K562 (cell line): ENCODE data around the gene NT5C. TPM values are rescaled to one million over a fixed set of nuclear protein-coding genes. Genes with fewer than 3 reads are reported as not detected.

ENCODE experiments used
- ATF3 ChIP-seq, 2 experiments: fragments of 450-650 bp in 1 of 2; sonication (generic) in 1 of 2; formaldehyde crosslinking in 1 of 2; IDR thresholded peaks in 1 of 2; conservative IDR thresholded peaks in 1 of 2; 2 replicates each; pipeline versions ENCODE4 v1.6.1 to v1.8.1; 2016 to 2023; ENCODE audit warnings: mild to moderate bottlenecking in 2 of 2, moderate library complexity in 2 of 2, inconsistent platforms in 1 of 2, missing genetic modification reagents in 1 of 2
- BACH1 ChIP-seq: fragments of 200-800 bp; sonication (Bioruptor generic); IDR thresholded peaks from 2 replicates; pipeline ENCODE4 v1.6.1; 2016; ENCODE audit warnings: missing genetic modification characterization, missing compliant biosample characterization
- BCL6 ChIP-seq: fragments of 250-450 bp; sonication (Bioruptor Pico); IDR thresholded peaks from 2 replicates; pipeline ENCODE4 v1.4.0; 2020
- BCOR ChIP-seq: fragments of 450-650 bp; IDR thresholded peaks from 2 replicates; pipeline ENCODE4 v1.6.1; 2016
- CCNT2 ChIP-seq: IDR thresholded peaks from 2 replicates; pipeline ENCODE4 v1.6.1; 2011; ENCODE audit warnings: borderline replicate concordance, low read depth, mild to moderate bottlenecking, moderate library complexity, mixed read lengths, low read length; ENCODE audit not compliant: insufficient read length; ENCODE audit errors: extremely low read depth
- HNRNPL ChIP-seq: fragments of 200-400 bp; formaldehyde crosslinking; IDR thresholded peaks from 2 replicates; pipeline ENCODE4 v1.6.1; 2017; ENCODE audit warnings: low read depth, mild to moderate bottlenecking, low read length
- JUND ChIP-seq, 2 experiments: IDR thresholded peaks; 2 replicates in 1 of 2; 3 replicates in 1 of 2; pipeline ENCODE4 v1.6.1; 2011; ENCODE audit warnings: borderline replicate concordance in 2 of 2, low read depth in 2 of 2, low read length in 2 of 2, improper control_type of control experiment in 1 of 2, missing biosample characterization in 1 of 2, missing genetic modification characterization in 1 of 2, missing genetic modification reagents in 1 of 2
- MECOM ChIP-seq: fragments of 250-450 bp; sonication (Bioruptor Pico); IDR thresholded peaks from 2 replicates; pipeline ENCODE4 v1.8.0; 2022; ENCODE audit warnings: inconsistent platforms
- MTA2 ChIP-seq: fragments of 450-650 bp; IDR thresholded peaks from 2 replicates; pipeline ENCODE4 v1.6.1; 2016; ENCODE audit warnings: low read depth
- NONO ChIP-seq, 2 experiments: fragments of 200-400 bp in 1 of 2; fragments of 450-650 bp in 1 of 2; formaldehyde crosslinking in 1 of 2; IDR thresholded peaks; 2 replicates each; pipeline ENCODE4 v1.6.1; 2017; ENCODE audit warnings: low read depth in 2 of 2, mild to moderate bottlenecking in 2 of 2, moderate library complexity in 2 of 2, low read length in 1 of 2
- NR2F6 ChIP-seq: fragments of 450-650 bp; formaldehyde crosslinking; IDR thresholded peaks from 2 replicates; pipeline ENCODE4 v1.4.0; 2020; ENCODE audit warnings: mild to moderate bottlenecking
- SMAD1 ChIP-seq: fragments of 150-350 bp; IDR thresholded peaks from 2 replicates; pipeline ENCODE4 v1.6.1; 2014; ENCODE audit warnings: low read length, low read depth; ENCODE audit not compliant: partially characterized antibody
- SRSF1 ChIP-seq: fragments of 200-400 bp; formaldehyde crosslinking; IDR thresholded peaks from 2 replicates; pipeline ENCODE4 v1.6.1; 2017; ENCODE audit warnings: mild to moderate bottlenecking, low read depth, low read length, moderate library complexity
- TBL1XR1 ChIP-seq, 2 experiments: IDR thresholded peaks; 2 replicates each; pipeline ENCODE4 v1.6.1; 2012; ENCODE audit warnings: improper control_type of control experiment in 2 of 2, low read length in 2 of 2, mild to moderate bottlenecking in 1 of 2
- TFAP4 ChIP-seq: sonication (generic); formaldehyde crosslinking; IDR thresholded peaks from 2 replicates; pipeline ENCODE4 v1.8.0; 2022; ENCODE audit warnings: missing genetic modification reagents, mild to moderate bottlenecking, moderate library complexity, borderline replicate concordance
- TRIM24 ChIP-seq, 2 experiments: fragments of 450-650 bp; IDR thresholded peaks; 2 replicates each; pipeline ENCODE4 v1.6.1; 2016
- ZNF165 ChIP-seq: fragments of 250-450 bp; sonication (Bioruptor Pico); IDR thresholded peaks from 2 replicates; pipeline ENCODE4 v1.4.0; 2020; ENCODE audit warnings: borderline replicate concordance
- ZNF384 ChIP-seq: IDR thresholded peaks from 2 replicates; pipeline ENCODE4 v1.6.1; 2012; ENCODE audit warnings: low read depth, low read length, improper control_type of control experiment
- ZNF512 ChIP-seq: IDR thresholded peaks from 2 replicates; pipeline ENCODE4 v1.6.1; 2016; ENCODE audit warnings: missing genetic modification characterization, missing compliant biosample characterization
- ZNF589 ChIP-seq: fragments of 200-800 bp; sonication (Bioruptor generic); IDR thresholded peaks from 2 replicates; pipeline ENCODE4 v1.6.1; 2016; ENCODE audit warnings: low read depth, missing genetic modification characterization, missing compliant biosample characterization
- polyA plus RNA-seq, 8 experiments: library from polyadenylated mRNA; depleted of rRNA in 4 of 8; stranded (reverse) in 5 of 8; unstranded in 3 of 8; fragments of >200 nt; fragmentation: Nextera tagmentation in 2 of 8; fragmentation: Illumina TruSeq in 1 of 8; extraction: Ambion mirVana in 2 of 8; extraction: Trizol in 1 of 8; gene quantifications; 2 replicates each; pipeline versions ENCODE4 v1.2.1 to v1.2.3, GENCODE V29; 2011 to 2014; ENCODE audit warnings: inconsistent platforms in 1 of 8, missing spikeins in 1 of 8
- total RNA-seq, 7 experiments: library from RNA; depleted of rRNA in 6 of 7; stranded (reverse); fragments of >200 nt in 6 of 7; fragmentation: Illumina TruSeq in 2 of 7; extraction: Trizol in 2 of 7; gene quantifications; 2 replicates each; pipeline versions ENCODE4 v1.2.1 to v1.2.3, GENCODE V29; 2011 to 2021; ENCODE audit warnings: low replicate concordance in 1 of 7
- TF ChIP-seq, protein P1 (sequence below): sonication (generic); formaldehyde crosslinking; IDR thresholded peaks from 2 replicates; pipeline ENCODE4 v1.8.1; 2023; ENCODE audit warnings: mild to moderate bottlenecking, missing genetic modification reagents

The NT5C gene
- total and polyA plus RNA-seq, 9 of the 15 experiments (the other 6 are each of a cell fraction or from before 2014, with no cell fraction given) = 2.9 to 205 (median 45.0) TPM

- TF ChIP-seq ATF3 (IDR thresholded peaks at IDR 0.05) (peak; percentile 97), ATF3 (CRISPR knock-in tag; conservative IDR thresholded peaks at IDR 0.05) (peak; percentile 48; the same call in 1 of the 2 replicates), ZNF589 (peak; percentile 75), ZNF165 (CRISPR knock-in tag) (0 out of 2 replicates have a peak, but pooled peaks have one; percentile 26), SRSF1 (no peak), SMAD1 (peak; percentile 61), JUND (IDR thresholded peaks at IDR 0.05; ENCODE audit: borderline replicate concordance, low read depth, low read length) (peak; percentile 98), JUND (tag; IDR thresholded peaks at IDR 0.05; ENCODE audit: borderline replicate concordance, low read depth, low read length) (peak; percentile 98), TRIM24 (IDR thresholded peaks at IDR 0.05) (peak in 1 of 2 experiments; percentile 80; a peak in 2 of 4 replicates), TFAP4 (peak; percentile 77; the same call in 1 of the 2 replicates), ZNF384 (no peak), HNRNPL (peak; percentile 97), TBL1XR1 (IDR thresholded peaks at IDR 0.05; ENCODE audit: low read length in 2 of 2) (peak in 1 of 2 experiments; percentile 9; a peak in 1 of 4 replicates), BCOR (no peak), MECOM (CRISPR knock-in tag) (peak; percentile 36; the same call in 1 of the 2 replicates), CCNT2 (peak; percentile 89), NR2F6 (CRISPR knock-in tag) (no peak), BACH1 (peak; percentile 65; the same call in 1 of the 2 replicates), BCL6 (no peak), NONO (IDR thresholded peaks at IDR 0.05; ENCODE audit: low read depth in 2 of 2, low read length in 1 of 2) (peak in 1 of 2 experiments; percentile 45; a peak in 1 of 4 replicates), ZNF512 (tag) (no peak), MTA2 (peak; percentile 73)
- TF ChIP-seq, protein P1, sequence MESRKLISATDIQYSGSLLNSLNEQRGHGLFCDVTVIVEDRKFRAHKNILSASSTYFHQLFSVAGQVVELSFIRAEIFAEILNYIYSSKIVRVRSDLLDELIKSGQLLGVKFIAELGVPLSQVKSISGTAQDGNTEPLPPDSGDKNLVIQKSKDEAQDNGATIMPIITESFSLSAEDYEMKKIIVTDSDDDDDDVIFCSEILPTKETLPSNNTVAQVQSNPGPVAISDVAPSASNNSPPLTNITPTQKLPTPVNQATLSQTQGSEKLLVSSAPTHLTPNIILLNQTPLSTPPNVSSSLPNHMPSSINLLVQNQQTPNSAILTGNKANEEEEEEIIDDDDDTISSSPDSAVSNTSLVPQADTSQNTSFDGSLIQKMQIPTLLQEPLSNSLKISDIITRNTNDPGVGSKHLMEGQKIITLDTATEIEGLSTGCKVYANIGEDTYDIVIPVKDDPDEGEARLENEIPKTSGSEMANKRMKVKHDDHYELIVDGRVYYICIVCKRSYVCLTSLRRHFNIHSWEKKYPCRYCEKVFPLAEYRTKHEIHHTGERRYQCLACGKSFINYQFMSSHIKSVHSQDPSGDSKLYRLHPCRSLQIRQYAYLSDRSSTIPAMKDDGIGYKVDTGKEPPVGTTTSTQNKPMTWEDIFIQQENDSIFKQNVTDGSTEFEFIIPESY = 0 out of 2 replicates have a peak, but pooled peaks have one; percentile 16
Observed at GRCh38 chr17:75124041-75124818, 7.3 kb downstream of the NT5C start (continued).
